PC-3 (cell line): Measurements from ENCODE around the gene CRTC1. TPM values are rescaled to one million over a fixed set of nuclear protein-coding genes. Genes with fewer than 3 reads are reported as not detected.

Source experiments
- ATAC-seq: fragments of 200-7000 bp; cut with Tn5 transposase; 2 replicates; pipeline ENCODE4 v1.9.1; 2020; ENCODE audit warnings: mild to moderate bottlenecking, moderate library complexity
- BruUV-seq: library from RNA; stranded (reverse); fragments of 400-500 nt; replicated peaks from 2 replicates; lab custom pipeline; 2021; lab: Mats Ljungman, UMichigan
- CTCF ChIA-PET: fragments of 300-600 bp; sonication (Branson Sonifier 250); formaldehyde crosslinking; loops from one replicate; lab custom pipeline; 2022; ENCODE audit warnings: antibody characterized with exemption; lab: Charles Lee
- POLR2A ChIA-PET: fragments of 300-600 bp; sonication (Branson Sonifier 250); formaldehyde crosslinking; loops from one replicate; lab custom pipeline; 2022; ENCODE audit warnings: antibody characterized with exemption; ENCODE audit not compliant: unreplicated experiment; lab: Charles Lee
- DNase-seq: peaks from one replicate; pipeline ENCODE4 v3.0.0-alpha.2; 2015
- H2AFZ ChIP-seq: fragments of 300-600 bp; sonication (generic); 2 replicates; pipeline ENCODE4 v1.6.0; 2016; ENCODE audit warnings: antibody characterized with exemption, low read length
- H3F3A ChIP-seq: fragments of 300-600 bp; sonication (generic); one replicate; pipeline ENCODE4 v1.6.0; 2017; ENCODE audit warnings: antibody characterized with exemption, low read length, control low read depth, mild to moderate bottlenecking; ENCODE audit not compliant: unreplicated experiment
- H3K27ac ChIP-seq: fragments of 300-600 bp; sonication (generic); 2 replicates; pipeline ENCODE4 v1.5.1; 2016; ENCODE audit warnings: mild to moderate bottlenecking, low read length
- H3K27me3 ChIP-seq: fragments of 300-600 bp; sonication (generic); 2 replicates; pipeline ENCODE4 v1.6.1; 2016; ENCODE audit warnings: low read length, mixed read lengths
- H3K36me3 ChIP-seq: fragments of 300-600 bp; sonication (generic); 2 replicates; pipeline ENCODE4 v1.6.1; 2016; ENCODE audit warnings: low read depth, mixed run types, low read length, mixed read lengths
- H3K4me1 ChIP-seq: fragments of 300-600 bp; sonication (generic); 2 replicates; pipeline ENCODE4 v1.5.1; 2016; ENCODE audit warnings: low read length; ENCODE audit not compliant: insufficient read depth
- H3K4me2 ChIP-seq: fragments of 300-600 bp; sonication (generic); 2 replicates; pipeline ENCODE4 v1.6.0; 2016; ENCODE audit warnings: low read length
- H3K4me3 ChIP-seq: fragments of 300-600 bp; sonication (generic); 2 replicates; pipeline ENCODE4 v1.5.1; 2016; ENCODE audit warnings: mild to moderate bottlenecking, low read length, mixed read lengths
- H3K79me2 ChIP-seq: fragments of 300-600 bp; sonication (generic); 2 replicates; pipeline ENCODE4 v1.6.1; 2017; ENCODE audit warnings: low read length, mixed read lengths
- H3K9ac ChIP-seq: fragments of 300-600 bp; sonication (generic); 2 replicates; pipeline ENCODE4 v1.6.0; 2016; ENCODE audit warnings: mild to moderate bottlenecking, low read length
- H3K9me2 ChIP-seq: fragments of 300-600 bp; sonication (generic); replicated peaks from 2 replicates; pipeline ENCODE4 v1.6.1; 2016; ENCODE audit warnings: mixed run types, low read length, mixed read lengths
- H3K9me3 ChIP-seq: fragments of 300-600 bp; sonication (generic); 2 replicates; pipeline ENCODE4 v1.6.1; 2016; ENCODE audit warnings: low read length, mixed read lengths
- H4K20me1 ChIP-seq: fragments of 300-600 bp; sonication (generic); 2 replicates; pipeline ENCODE4 v1.6.1; 2016; ENCODE audit warnings: low read length, mixed read lengths
- CTCF ChIP-seq: fragments of 300-600 bp; sonication (generic); conservative IDR thresholded peaks from 2 replicates; pipeline ENCODE4 v1.5.1; 2017; ENCODE audit warnings: antibody characterized with exemption, low read depth, mild to moderate bottlenecking, low read length
- EZH2 ChIP-seq: fragments of 300-600 bp; sonication (generic); IDR thresholded peaks from one replicate; pipeline ENCODE4 v1.6.1; 2017; ENCODE audit warnings: antibody characterized with exemption, mild to moderate bottlenecking, low read length; ENCODE audit not compliant: unreplicated experiment
- EZH2phosphoT487 ChIP-seq: fragments of 300-600 bp; sonication (generic); IDR thresholded peaks from 2 replicates; pipeline ENCODE4 v1.6.1; 2018; ENCODE audit warnings: mild to moderate bottlenecking, antibody characterized with exemption, low read length, borderline replicate concordance
- intact Hi-C: fragments of 100-400 bp; cut with micrococcal nuclease; formaldehyde crosslinking; loops from 2 replicates; pipeline ENCODE4 v1.9.0; 2023
- total RNA-seq: library from RNA; depleted of rRNA; stranded (reverse); fragments of >200 nt; gene quantifications from 2 replicates; pipeline ENCODE4 v1.2.3, GENCODE V29; 2014

The CRTC1 gene
- total RNA-seq, 1 experiment from 2014 or later = 6.7 TPM

DNA sequence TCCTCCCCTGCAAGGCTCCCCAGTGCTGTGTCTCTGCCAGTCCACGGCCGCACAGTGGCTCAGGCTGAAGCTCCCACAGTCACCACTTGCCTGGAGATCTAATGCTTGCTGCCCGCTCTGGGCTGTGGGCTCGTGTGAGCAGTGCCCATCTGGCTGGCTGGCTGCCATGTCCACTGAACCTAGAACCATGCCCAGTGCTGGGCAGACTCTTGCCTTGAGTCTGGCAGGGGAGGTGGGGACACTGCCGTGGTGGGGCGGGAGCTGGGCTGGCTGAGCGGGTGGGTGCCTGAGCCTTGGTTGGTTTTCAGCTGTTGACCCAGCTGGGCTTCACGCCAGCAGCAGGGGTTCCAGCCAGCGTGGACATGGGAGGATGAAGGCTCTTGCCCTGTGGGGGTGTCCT is 52.3 kb downstream of the CRTC1 start:
- no TSS peak for BruUV-seq
- ChIA-PET POLR2A (no interaction called here), CTCF (no interaction called here)
- Histone ChIP-seq H3K9me2 (no peaks in the 10 kb centered on the region), H3F3A (no peaks in the 10 kb centered on the region), H3K9ac (no peak overlapping the region), H2AFZ (no peak overlapping the region), H3K27me3 (no peaks in the 10 kb centered on the region), H3K4me1 (no peaks in the 10 kb centered on the region), H3K27ac (no peak overlapping the region), H3K36me3 (no peaks in the 10 kb centered on the region), H4K20me1 (no peaks in the 10 kb centered on the region), H3K9me3 (no peaks in the 10 kb centered on the region), H3K4me3 (no peak overlapping the region), H3K79me2 (no peaks in the 10 kb centered on the region), H3K4me2 (no peak overlapping the region)
- intact Hi-C loops = no loop called here
- ATAC-seq = no peak
- DNase-seq = no peak
- TF ChIP-seq EZH2phosphoT487 (no peak), EZH2 (no peak), CTCF (no peak)

DNA sequence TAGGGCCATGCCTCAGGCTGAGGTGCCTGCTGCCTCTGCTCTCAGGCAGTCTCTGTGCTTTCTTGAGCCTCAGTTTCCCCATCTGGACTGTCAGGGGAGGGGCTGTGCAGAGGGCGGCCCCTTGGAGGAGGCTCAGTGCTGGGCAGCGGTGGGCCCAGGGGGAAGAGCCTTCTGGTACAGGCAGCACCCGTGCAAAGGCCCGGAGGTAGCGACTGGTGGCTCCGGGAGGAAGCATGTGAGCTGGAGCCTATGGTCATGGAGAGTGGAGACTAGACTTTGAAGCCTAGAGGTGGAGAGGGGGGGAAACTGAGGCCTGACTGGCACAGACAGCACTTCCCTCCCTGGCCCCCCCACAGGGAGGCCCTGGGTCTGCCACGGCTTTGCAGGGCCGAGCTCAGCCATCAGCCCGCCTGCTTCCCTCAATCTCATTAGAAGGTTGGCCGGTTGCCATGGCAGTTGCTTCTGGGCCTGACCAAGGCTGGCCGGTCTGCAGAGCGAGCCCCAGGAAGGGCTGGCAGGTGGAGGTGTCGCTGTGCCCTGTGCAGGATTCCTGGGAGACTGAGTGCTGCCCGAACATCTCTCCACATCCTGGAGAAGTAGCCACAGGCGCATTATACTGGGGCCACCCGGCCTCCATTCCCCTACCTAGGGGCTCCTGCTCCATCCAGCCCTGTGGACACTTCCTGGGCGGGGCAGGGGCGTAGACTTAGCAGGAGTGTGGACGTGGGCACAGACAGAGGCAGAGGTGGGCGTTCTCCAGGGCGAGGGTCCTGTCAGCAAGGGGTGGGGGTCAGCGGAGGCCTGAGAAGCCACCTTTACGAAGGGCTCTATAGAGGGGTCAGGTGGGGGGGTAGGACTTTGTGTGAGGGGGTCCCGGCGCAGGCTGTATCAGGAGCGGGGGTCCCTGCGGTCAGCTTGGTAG is 53.2 kb downstream of the CRTC1 start:
- no peaks in the 10 kb centered on the region for H4K20me1 ChIP-seq
- no peak for DNase-seq
- TF ChIP-seq CTCF (no peak), EZH2 (no peak), EZH2phosphoT487 (no peak)
- no peak for ATAC-seq
- no peaks in the 10 kb centered on the region for H3K36me3 ChIP-seq
- no peak overlapping the region for H3K27ac ChIP-seq
- no peak overlapping the region for H3K4me3 ChIP-seq
- BruUV-seq = no TSS peak
- ChIA-PET CTCF (no interaction called here), POLR2A (no interaction called here)
- no peaks in the 10 kb centered on the region for H3K9me2 ChIP-seq
- H2AFZ ChIP-seq = no peak overlapping the region
- H3K79me2 ChIP-seq = no peaks in the 10 kb centered on the region
- no peaks in the 10 kb centered on the region for H3F3A ChIP-seq
- H3K4me2 ChIP-seq = no peak overlapping the region
- peaks cover 9% of the 10 kb centered on the region; the same call in 1 of the 2 replicates for H3K4me1 ChIP-seq
- no peak overlapping the region for H3K9ac ChIP-seq
- no peaks in the 10 kb centered on the region for H3K27me3 ChIP-seq
- no peaks in the 10 kb centered on the region for H3K9me3 ChIP-seq
- intact Hi-C loops = no loop called here
